ENCODE results near the gene KNL1. TPM values are rescaled to one million over a fixed set of nuclear protein-coding genes. Genes with fewer than 3 reads are reported as not detected.

Gene KNL1, protein sequence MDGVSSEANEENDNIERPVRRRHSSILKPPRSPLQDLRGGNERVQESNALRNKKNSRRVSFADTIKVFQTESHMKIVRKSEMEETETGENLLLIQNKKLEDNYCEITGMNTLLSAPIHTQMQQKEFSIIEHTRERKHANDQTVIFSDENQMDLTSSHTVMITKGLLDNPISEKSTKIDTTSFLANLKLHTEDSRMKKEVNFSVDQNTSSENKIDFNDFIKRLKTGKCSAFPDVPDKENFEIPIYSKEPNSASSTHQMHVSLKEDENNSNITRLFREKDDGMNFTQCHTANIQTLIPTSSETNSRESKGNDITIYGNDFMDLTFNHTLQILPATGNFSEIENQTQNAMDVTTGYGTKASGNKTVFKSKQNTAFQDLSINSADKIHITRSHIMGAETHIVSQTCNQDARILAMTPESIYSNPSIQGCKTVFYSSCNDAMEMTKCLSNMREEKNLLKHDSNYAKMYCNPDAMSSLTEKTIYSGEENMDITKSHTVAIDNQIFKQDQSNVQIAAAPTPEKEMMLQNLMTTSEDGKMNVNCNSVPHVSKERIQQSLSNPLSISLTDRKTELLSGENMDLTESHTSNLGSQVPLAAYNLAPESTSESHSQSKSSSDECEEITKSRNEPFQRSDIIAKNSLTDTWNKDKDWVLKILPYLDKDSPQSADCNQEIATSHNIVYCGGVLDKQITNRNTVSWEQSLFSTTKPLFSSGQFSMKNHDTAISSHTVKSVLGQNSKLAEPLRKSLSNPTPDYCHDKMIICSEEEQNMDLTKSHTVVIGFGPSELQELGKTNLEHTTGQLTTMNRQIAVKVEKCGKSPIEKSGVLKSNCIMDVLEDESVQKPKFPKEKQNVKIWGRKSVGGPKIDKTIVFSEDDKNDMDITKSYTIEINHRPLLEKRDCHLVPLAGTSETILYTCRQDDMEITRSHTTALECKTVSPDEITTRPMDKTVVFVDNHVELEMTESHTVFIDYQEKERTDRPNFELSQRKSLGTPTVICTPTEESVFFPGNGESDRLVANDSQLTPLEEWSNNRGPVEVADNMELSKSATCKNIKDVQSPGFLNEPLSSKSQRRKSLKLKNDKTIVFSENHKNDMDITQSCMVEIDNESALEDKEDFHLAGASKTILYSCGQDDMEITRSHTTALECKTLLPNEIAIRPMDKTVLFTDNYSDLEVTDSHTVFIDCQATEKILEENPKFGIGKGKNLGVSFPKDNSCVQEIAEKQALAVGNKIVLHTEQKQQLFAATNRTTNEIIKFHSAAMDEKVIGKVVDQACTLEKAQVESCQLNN (N-terminal part only)
- 28.9 TPM for total RNA-seq (2021; ENCODE audit: unreplicated experiment)
- polyA plus RNA-seq (2012; ENCODE audit: insufficient read length) = 7.2 TPM
- percentile 78 among the genes with signal in this experiment for Bru-seq, nascent RNA
- percentile 86 among the genes with signal in this experiment for BruChase-seq, experiment 1, labeled RNA remaining after a 2-hour chase
- BruChase-seq, experiment 2, labeled RNA remaining after a 6-hour chase = percentile 92 among the genes with signal in this experiment
- long read RNA-seq, full-length matches to known transcripts = 13 of 30 reads
- long read RNA-seq, partial matches to known transcripts = 6 of 30 reads
- long read RNA-seq, other reads (novel, unspliced or antisense) = 11 of 30 reads

- POLR2A ChIA-PET = no interaction called here
- ATAC-seq = peak; percentile 88
- in situ Hi-C loops (cut with HindIII; ENCODE audit: low pct_unique_long_range_greater_than_20kb, low sequenced_read_pairs) = no loop called here
Measured at GRCh38 chr15:40593588-40594428, at the start of gene KNL1. Gene KNL1 (plus strand): TSS chr15:40594249. CDS start chr15:40602932, 8,683 bp downstream.

More at GRCh38 chr15:40593588-40594428, at the start of gene KNL1:
- peaks cover 29% of the 10 kb centered on the region for H3K4me1 ChIP-seq (ENCODE audit: control insufficient read depth, insufficient read depth, low read length)
- CTCF ChIA-PET = no interaction called here
- H3K9me3 ChIP-seq (ENCODE audit: control insufficient read depth, insufficient read depth, low read depth, low read length) = no peaks in the 10 kb centered on the region
- H3K4me3 ChIP-seq (ENCODE audit: low read depth in 2 of 2, low read length in 2 of 2) = peak within 1 kb of the TSS; percentile 68 to 77
- H3K27ac ChIP-seq (ENCODE audit: low read length) = peak within 1 kb of the TSS; percentile 97
- no peaks in the 10 kb centered on the region for H3K27me3 ChIP-seq (ENCODE audit: control insufficient read depth, insufficient read depth, low read length)
- BruUV-seq (replicated peaks) = no TSS peak
- intact Hi-C loops (cut with micrococcal nuclease; ENCODE audit: unreplicated experiment) = no loop called here
- peaks cover 3% of the 10 kb centered on the region; the same call in 1 of the 2 replicates for H3K36me3 ChIP-seq (ENCODE audit: control insufficient read depth, insufficient read depth, low read length)
- DNase-seq (ENCODE audit: low read depth, low spot score) = peak; percentile 99
- TF ChIP-seq POLR2AphosphoS5 (IDR thresholded peaks at IDR 0.05; ENCODE audit: low read depth, low read length) = peak; percentile 80
- TF ChIP-seq SIN3A (IDR thresholded peaks at IDR 0.05; ENCODE audit: borderline replicate concordance, insufficient read depth, low read depth, low read length) = peak; percentile 99
- TF ChIP-seq REST (IDR thresholded peaks at IDR 0.05; ENCODE audit: insufficient read depth in 1 of 2, low read depth in 2 of 2, low read length in 1 of 2) = no peak
- peak; percentile 73 for TF ChIP-seq TCF7L2 (IDR thresholded peaks at IDR 0.05; ENCODE audit: low read depth, low read length)

All from Panc1 (cell line).